DND-41 (cell line): ENCODE measurements around the gene CTDP1.

ENCODE experiments used
- ATAC-seq: fragments of 200-7000 bp; cut with Tn5 transposase; 3 replicates; pipeline ENCODE4 v1.9.1; 2021; ENCODE audit warnings: low read depth; ENCODE audit not compliant: insufficient read depth
- DNase-seq: peaks from one replicate; pipeline ENCODE4 v3.0.0-alpha.2; 2020
- H2AFZ ChIP-seq: 2 replicates; pipeline ENCODE4 v1.6.0; 2012; ENCODE audit warnings: low read depth, low read length
- H3K27ac ChIP-seq: 2 replicates; pipeline ENCODE4 v1.5.1; 2012; ENCODE audit warnings: low read length, inconsistent platforms
- H3K27me3 ChIP-seq: fragments of 200-600 bp; sonication (generic); 2 replicates; pipeline ENCODE4 v1.6.0; 2012; ENCODE audit warnings: low read length, mild to moderate bottlenecking, inconsistent platforms; ENCODE audit not compliant: insufficient read depth, poor library complexity
- H3K36me3 ChIP-seq: 2 replicates; pipeline ENCODE4 v1.5.1; 2012; ENCODE audit warnings: low read length, inconsistent platforms; ENCODE audit not compliant: insufficient read depth
- H3K4me1 ChIP-seq: 2 replicates; pipeline ENCODE4 v1.5.1; 2012; ENCODE audit warnings: mild to moderate bottlenecking, low read length; ENCODE audit not compliant: insufficient read depth
- H3K4me2 ChIP-seq: 2 replicates; pipeline ENCODE4 v1.6.0; 2012; ENCODE audit warnings: mild to moderate bottlenecking, moderate library complexity, low read length, inconsistent platforms; ENCODE audit not compliant: insufficient read depth
- H3K4me3 ChIP-seq, 2 experiments: fragments of 200-600 bp in 1 of 2; shearing (Covaris generic) in 1 of 2; 2 replicates each; pipeline ENCODE4 v1.5.1; 2012 to 2016; ENCODE audit warnings: inconsistent platforms in 2 of 2, low read length in 2 of 2, mild to moderate bottlenecking in 2 of 2, low read depth in 1 of 2, moderate library complexity in 1 of 2
- H3K79me2 ChIP-seq: 2 replicates; pipeline ENCODE4 v1.6.0; 2012; ENCODE audit warnings: low read length, inconsistent platforms; ENCODE audit not compliant: insufficient read depth
- H3K9ac ChIP-seq: 2 replicates; pipeline ENCODE4 v1.6.0; 2012; ENCODE audit warnings: low read depth, mild to moderate bottlenecking, inconsistent platforms, low read length, moderate library complexity
- H3K9me3 ChIP-seq: 2 replicates; pipeline ENCODE4 v1.5.1; 2012; ENCODE audit warnings: low read length, moderate library complexity, mild to moderate bottlenecking, inconsistent platforms; ENCODE audit not compliant: insufficient read depth, severe bottlenecking
- H4K20me1 ChIP-seq: 2 replicates; pipeline ENCODE4 v1.6.0; 2012; ENCODE audit warnings: low read length; ENCODE audit not compliant: insufficient read depth
- CTCF ChIP-seq: IDR thresholded peaks from 2 replicates; pipeline ENCODE4 v1.5.1; 2012; ENCODE audit warnings: borderline replicate concordance, low read length, moderate library complexity, mild to moderate bottlenecking; ENCODE audit not compliant: poor library complexity, severe bottlenecking; ENCODE audit errors: extremely low read depth
- EZH2 ChIP-seq: IDR thresholded peaks from 3 replicates; pipeline ENCODE4 v1.6.1; 2012; ENCODE audit warnings: borderline replicate concordance, low read depth, mild to moderate bottlenecking, moderate library complexity, low read length, inconsistent platforms; ENCODE audit not compliant: severe bottlenecking

The CTDP1 gene

GRCh38 chr18:79781331-79781941, 101.8 kb downstream of the CTDP1 start:
- Histone ChIP-seq H3K4me2 (no peak overlapping the region), H3K36me3 (no peaks in the 10 kb centered on the region), H4K20me1 (no peaks in the 10 kb centered on the region), H2AFZ (no peak overlapping the region), H3K4me3 (no peak overlapping the region), H3K9ac (no peak overlapping the region), H3K4me1 (no peaks in the 10 kb centered on the region), H3K27ac (no peak overlapping the region), H3K27me3 (no peaks in the 10 kb centered on the region), H3K79me2 (no peaks in the 10 kb centered on the region), H3K9me3 (no peaks in the 10 kb centered on the region)
- no peak for ATAC-seq
- TF ChIP-seq EZH2 (no peak), CTCF (no peak)
- no peak for DNase-seq

- Histone ChIP-seq H3K4me3 (no peak overlapping the region), H4K20me1 (no peaks in the 10 kb centered on the region), H2AFZ (no peak overlapping the region), H3K9me3 (no peaks in the 10 kb centered on the region), H3K9ac (no peak overlapping the region), H3K79me2 (no peaks in the 10 kb centered on the region), H3K4me1 (no peaks in the 10 kb centered on the region), H3K4me2 (no peak overlapping the region), H3K27ac (no peak overlapping the region), H3K36me3 (no peaks in the 10 kb centered on the region), H3K27me3 (no peaks in the 10 kb centered on the region)
- DNase-seq (no peak), ATAC-seq (no peak)
- TF ChIP-seq EZH2 (no peak), CTCF (no peak)
Measured at GRCh38 chr18:79782566-79783308, 103.1 kb downstream of the CTDP1 start.

GRCh38 chr18:79784071-79784913, 104.7 kb downstream of the CTDP1 start:
- H3K4me2 ChIP-seq: no peak overlapping the region
- no peaks in the 10 kb centered on the region for H3K36me3 ChIP-seq
- no peaks in the 10 kb centered on the region for H3K79me2 ChIP-seq
- TF ChIP-seq CTCF: no peak
- H3K27me3 ChIP-seq: no peaks in the 10 kb centered on the region
- no peak overlapping the region for H3K9ac ChIP-seq
- DNase-seq (no peak), ATAC-seq (no peak)
- no peak overlapping the region for H3K4me3 ChIP-seq
- H3K4me1 ChIP-seq: no peaks in the 10 kb centered on the region
- no peaks in the 10 kb centered on the region for H4K20me1 ChIP-seq
- H2AFZ ChIP-seq: no peak overlapping the region
- H3K9me3 ChIP-seq: no peaks in the 10 kb centered on the region
- H3K27ac ChIP-seq: no peak overlapping the region
